SU-DHL-6 (cell line): Measurements from ENCODE around the gene AATK.

Source experiments
- H2AFZ ChIP-seq: fragments of 200-600 bp; sonication (generic); 2 replicates; pipeline ENCODE4 v1.6.1; 2014; ENCODE audit warnings: low read depth, mild to moderate bottlenecking, moderate library complexity, mixed read lengths, antibody characterized with exemption, low read length; ENCODE audit not compliant: severe bottlenecking
- H3F3A ChIP-seq: fragments of 200-600 bp; shearing (Covaris generic); 2 replicates; pipeline ENCODE4 v1.6.0; 2016; ENCODE audit warnings: antibody characterized with exemption, mild to moderate bottlenecking; ENCODE audit not compliant: insufficient read depth
- H3K27ac ChIP-seq: fragments of 200-600 bp; sonication (generic); 2 replicates; pipeline ENCODE4 v1.5.1; 2016; ENCODE audit warnings: low read depth, mild to moderate bottlenecking, low read length, moderate library complexity, mixed read lengths
- H3K27me3 ChIP-seq: fragments of 200-600 bp; sonication (generic), shearing (Covaris generic); 2 replicates; pipeline ENCODE4 v1.6.0; 2014; ENCODE audit warnings: mild to moderate bottlenecking, low read length
- H3K36me3 ChIP-seq: fragments of 200-600 bp; sonication (generic); 2 replicates; pipeline ENCODE4 v1.6.1; 2014; ENCODE audit warnings: mild to moderate bottlenecking, low read length, mixed read lengths
- H3K4me2 ChIP-seq: fragments of 300-600, 200-600 bp; shearing (Covaris generic), sonication (generic); 2 replicates; pipeline ENCODE4 v1.6.0; 2014; ENCODE audit warnings: low read length, low read depth, mild to moderate bottlenecking; ENCODE audit not compliant: poor library complexity, severe bottlenecking
- H3K4me3 ChIP-seq: fragments of 200-600 bp; sonication (generic); 2 replicates; pipeline ENCODE4 v1.5.1; 2014; ENCODE audit warnings: antibody characterized with exemption, low read length, mild to moderate bottlenecking, mixed read lengths; ENCODE audit not compliant: insufficient read depth, poor library complexity, severe bottlenecking
- H3K79me2 ChIP-seq: fragments of 200-600 bp; sonication (generic); 2 replicates; pipeline ENCODE4 v1.6.1; 2014; ENCODE audit warnings: mild to moderate bottlenecking, low read length, moderate library complexity; ENCODE audit not compliant: insufficient read depth
- H3K9ac ChIP-seq: fragments of 200-600 bp; sonication (generic); 2 replicates; pipeline ENCODE4 v1.7.0; 2014; ENCODE audit warnings: mild to moderate bottlenecking, low read length
- H3K9me2 ChIP-seq: fragments of 200-600 bp; sonication (generic); replicated peaks from 2 replicates; pipeline ENCODE4 v1.6.1; 2014; ENCODE audit warnings: low read length; ENCODE audit not compliant: insufficient read depth
- H3K9me3 ChIP-seq: fragments of 200-600 bp; sonication (generic); 2 replicates; pipeline ENCODE4 v1.6.1; 2014; ENCODE audit warnings: low read length, mixed read lengths; ENCODE audit not compliant: insufficient read depth
- H4K20me1 ChIP-seq: fragments of 200-600 bp; sonication (generic); 2 replicates; pipeline ENCODE4 v1.6.1; 2014; ENCODE audit warnings: low read depth, mild to moderate bottlenecking, antibody characterized with exemption, low read length, moderate library complexity, mixed read lengths
- EZH2phosphoT487 ChIP-seq: fragments of 200-600 bp; sonication (generic), shearing (Covaris generic); conservative IDR thresholded peaks from 2 replicates; pipeline ENCODE4 v1.6.1; 2018; ENCODE audit warnings: mild to moderate bottlenecking, antibody characterized with exemption, low read length, moderate library complexity, mixed read lengths
- TF ChIP-seq, protein P1 (sequence below): fragments of 200-600 bp; sonication (generic); IDR thresholded peaks from one replicate; pipeline ENCODE4 v1.5.1; 2017; ENCODE audit warnings: antibody characterized with exemption, mild to moderate bottlenecking, low read length, moderate library complexity; ENCODE audit not compliant: insufficient read depth, poor library complexity, severe bottlenecking

AATK gene

DNA sequence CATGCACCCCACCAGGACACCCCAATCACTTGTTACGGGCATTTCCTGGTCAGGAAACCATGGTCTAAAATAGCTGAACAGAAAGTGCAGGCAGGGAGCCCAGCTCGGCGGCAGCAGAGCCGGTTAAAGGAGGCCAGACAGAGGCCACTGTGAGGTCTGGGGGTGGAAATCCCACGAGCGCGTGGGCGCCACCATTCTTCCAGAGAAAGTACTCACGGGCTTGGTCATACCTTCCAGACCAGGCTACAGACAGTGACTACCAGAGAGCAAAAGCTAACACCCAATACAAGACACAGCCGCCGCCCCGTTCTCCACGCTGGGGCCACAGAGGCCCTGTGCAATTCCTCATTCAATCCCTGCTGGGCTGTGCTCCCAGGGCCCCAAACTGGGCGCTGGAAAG, 44.8 kb upstream of the AATK start:
- H3K4me2 ChIP-seq, result no peak overlapping the region
- TF ChIP-seq EZH2phosphoT487, result no peak
- TF ChIP-seq, protein P1, sequence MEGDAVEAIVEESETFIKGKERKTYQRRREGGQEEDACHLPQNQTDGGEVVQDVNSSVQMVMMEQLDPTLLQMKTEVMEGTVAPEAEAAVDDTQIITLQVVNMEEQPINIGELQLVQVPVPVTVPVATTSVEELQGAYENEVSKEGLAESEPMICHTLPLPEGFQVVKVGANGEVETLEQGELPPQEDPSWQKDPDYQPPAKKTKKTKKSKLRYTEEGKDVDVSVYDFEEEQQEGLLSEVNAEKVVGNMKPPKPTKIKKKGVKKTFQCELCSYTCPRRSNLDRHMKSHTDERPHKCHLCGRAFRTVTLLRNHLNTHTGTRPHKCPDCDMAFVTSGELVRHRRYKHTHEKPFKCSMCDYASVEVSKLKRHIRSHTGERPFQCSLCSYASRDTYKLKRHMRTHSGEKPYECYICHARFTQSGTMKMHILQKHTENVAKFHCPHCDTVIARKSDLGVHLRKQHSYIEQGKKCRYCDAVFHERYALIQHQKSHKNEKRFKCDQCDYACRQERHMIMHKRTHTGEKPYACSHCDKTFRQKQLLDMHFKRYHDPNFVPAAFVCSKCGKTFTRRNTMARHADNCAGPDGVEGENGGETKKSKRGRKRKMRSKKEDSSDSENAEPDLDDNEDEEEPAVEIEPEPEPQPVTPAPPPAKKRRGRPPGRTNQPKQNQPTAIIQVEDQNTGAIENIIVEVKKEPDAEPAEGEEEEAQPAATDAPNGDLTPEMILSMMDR, result no peak
- H3K9me3 ChIP-seq, result no peaks in the 10 kb centered on the region
- no peak overlapping the region for H2AFZ ChIP-seq
- no peaks in the 10 kb centered on the region for H3K27me3 ChIP-seq
- H4K20me1 ChIP-seq, result no peaks in the 10 kb centered on the region
- no peak overlapping the region for H3K4me3 ChIP-seq
- H3K9me2 ChIP-seq, result no peaks in the 10 kb centered on the region
- H3K36me3 ChIP-seq, result no peaks in the 10 kb centered on the region
- H3F3A ChIP-seq, result no peaks in the 10 kb centered on the region
- no peaks in the 10 kb centered on the region for H3K79me2 ChIP-seq
- H3K9ac ChIP-seq, result no peak overlapping the region
- no peak overlapping the region for H3K27ac ChIP-seq

DNA sequence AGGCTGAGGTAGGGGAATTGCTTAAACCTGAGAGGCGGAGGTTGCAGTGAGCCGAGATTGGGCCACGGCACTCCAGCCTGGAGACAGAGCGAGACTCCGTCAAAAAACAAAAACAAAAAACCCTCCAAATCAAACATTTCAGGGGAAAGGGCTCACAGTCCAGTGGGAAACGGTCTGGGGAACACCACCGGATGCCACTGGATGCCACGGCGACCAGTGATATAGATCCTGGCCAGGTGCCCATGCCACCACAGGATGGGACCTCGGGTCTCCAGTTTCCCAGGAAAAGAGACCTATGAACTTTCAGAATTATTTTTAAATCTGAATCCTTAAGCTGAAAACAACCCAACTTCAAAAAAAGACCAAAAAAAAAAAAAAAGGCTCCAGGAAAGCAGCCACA, 44.4 kb upstream of the AATK start:
- Histone ChIP-seq H2AFZ (no peak overlapping the region), H3K4me3 (no peak overlapping the region), H4K20me1 (no peaks in the 10 kb centered on the region), H3K27me3 (no peaks in the 10 kb centered on the region), H3K9ac (no peak overlapping the region), H3K4me2 (no peak overlapping the region), H3K79me2 (no peaks in the 10 kb centered on the region), H3K9me2 (no peaks in the 10 kb centered on the region), H3K27ac (no peak overlapping the region), H3K36me3 (no peaks in the 10 kb centered on the region), H3F3A (no peaks in the 10 kb centered on the region), H3K9me3 (no peaks in the 10 kb centered on the region)
- TF ChIP-seq, protein P1, result no peak
- TF ChIP-seq EZH2phosphoT487, result no peak

DNA sequence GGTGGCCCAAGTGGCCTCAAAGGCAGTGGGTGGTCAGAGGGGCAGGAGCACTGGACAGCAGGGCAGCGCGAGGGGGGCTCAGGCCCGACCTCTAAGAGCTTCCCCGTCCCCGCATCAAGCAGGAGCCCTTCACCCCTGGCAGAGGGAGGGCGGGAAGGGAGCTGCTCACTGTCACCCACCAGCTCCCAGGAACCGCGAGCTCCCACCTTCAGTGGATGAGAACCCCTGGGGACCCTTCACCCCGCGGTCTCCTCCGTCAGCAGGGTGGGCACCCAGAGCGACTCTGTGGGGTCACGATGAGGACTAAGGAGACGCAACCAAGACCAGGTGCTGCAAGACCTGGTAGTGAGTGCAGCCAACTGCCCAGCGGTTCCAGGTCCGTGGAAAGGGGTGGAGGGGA, 43.1 kb upstream of the AATK start:
- Histone ChIP-seq H3K9me3 (no peaks in the 10 kb centered on the region), H3K27ac (no peak overlapping the region), H3K4me3 (no peak overlapping the region), H3K27me3 (no peaks in the 10 kb centered on the region), H4K20me1 (no peaks in the 10 kb centered on the region), H3K9me2 (no peaks in the 10 kb centered on the region), H3K4me2 (no peak overlapping the region), H2AFZ (no peak overlapping the region), H3K36me3 (no peaks in the 10 kb centered on the region), H3K9ac (no peak overlapping the region), H3F3A (no peaks in the 10 kb centered on the region), H3K79me2 (no peaks in the 10 kb centered on the region)
- TF ChIP-seq, protein P1, result no peak
- TF ChIP-seq EZH2phosphoT487, result no peak

DNA sequence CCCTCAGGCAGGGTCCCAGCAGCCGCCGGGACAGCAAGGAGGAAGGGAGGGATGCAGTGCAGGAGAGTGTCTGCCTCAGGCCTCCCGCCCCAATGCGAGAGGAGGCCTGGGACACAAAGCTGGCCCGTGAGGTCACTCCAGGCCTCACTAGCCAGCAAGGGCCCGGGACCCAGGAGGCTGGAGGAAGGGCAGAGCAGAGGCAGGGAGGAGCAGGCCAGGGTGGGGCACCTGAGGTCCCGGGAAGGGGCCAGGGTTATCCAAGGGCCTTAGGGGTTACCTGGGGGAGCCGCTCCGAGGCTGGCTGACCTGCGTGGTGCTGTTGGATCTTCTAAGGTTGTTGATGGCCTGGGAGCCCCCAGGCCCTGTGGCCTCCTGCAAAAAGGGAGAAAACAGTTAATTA, 42.6 kb upstream of the AATK start:
- no peaks in the 10 kb centered on the region for H4K20me1 ChIP-seq
- H3K27ac ChIP-seq, result no peak overlapping the region
- no peak overlapping the region for H2AFZ ChIP-seq
- H3K9ac ChIP-seq, result no peak overlapping the region
- H3K4me3 ChIP-seq, result no peak overlapping the region
- no peaks in the 10 kb centered on the region for H3K9me3 ChIP-seq
- TF ChIP-seq, protein P1, result no peak
- TF ChIP-seq EZH2phosphoT487, result no peak
- H3K27me3 ChIP-seq, result no peaks in the 10 kb centered on the region
- no peaks in the 10 kb centered on the region for H3K79me2 ChIP-seq
- no peaks in the 10 kb centered on the region for H3K9me2 ChIP-seq
- no peaks in the 10 kb centered on the region for H3K36me3 ChIP-seq
- H3K4me2 ChIP-seq, result no peak overlapping the region
- H3F3A ChIP-seq, result no peaks in the 10 kb centered on the region
